Suprapubic skin (tissue), 3 donors: ENCODE data around the gene GSK3B.

Experiments used
- POLR2A ChIP-seq, 2 donors: fragments of 450-650 bp; IDR thresholded peaks; one replicate each; pipeline ENCODE4 v1.6.1; 2017; ENCODE audit warnings: antibody characterized with exemption in 2 of 2, mild to moderate bottlenecking in 2 of 2, moderate library complexity in 2 of 2
- TF ChIP-seq, protein P1 (sequence below), 2 donors: fragments of 200-600 bp in 1 of 2; fragments of 450-650 bp in 1 of 2; sonication (generic) in 1 of 2; IDR thresholded peaks; one replicate each; pipeline ENCODE4 v1.5.1; 2016 to 2019; ENCODE audit warnings: antibody characterized with exemption in 2 of 2, mild to moderate bottlenecking in 1 of 2, moderate library complexity in 1 of 2

DNA sequence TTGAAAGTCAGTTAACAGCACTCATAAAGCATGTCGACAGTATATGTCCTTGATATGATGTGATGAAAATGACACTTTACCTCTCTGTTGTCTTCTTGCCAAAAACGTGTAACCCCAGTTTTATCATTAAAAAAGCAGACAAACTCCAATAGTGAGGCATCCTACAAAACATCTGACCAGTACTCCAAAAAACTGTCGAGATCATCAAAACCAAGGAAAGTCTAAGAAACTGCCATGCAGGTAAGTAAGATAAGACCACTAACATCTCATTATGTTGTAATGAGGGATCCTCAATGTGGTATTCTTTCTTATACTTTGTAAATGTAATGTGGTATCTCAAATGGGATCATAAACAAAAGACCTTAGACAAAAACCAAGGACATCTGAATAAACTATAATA lies 160.0 kb downstream of the GSK3B start:
- TF ChIP-seq POLR2A (IDR thresholded peaks at IDR 0.05): no peak
- TF ChIP-seq, protein P1, sequence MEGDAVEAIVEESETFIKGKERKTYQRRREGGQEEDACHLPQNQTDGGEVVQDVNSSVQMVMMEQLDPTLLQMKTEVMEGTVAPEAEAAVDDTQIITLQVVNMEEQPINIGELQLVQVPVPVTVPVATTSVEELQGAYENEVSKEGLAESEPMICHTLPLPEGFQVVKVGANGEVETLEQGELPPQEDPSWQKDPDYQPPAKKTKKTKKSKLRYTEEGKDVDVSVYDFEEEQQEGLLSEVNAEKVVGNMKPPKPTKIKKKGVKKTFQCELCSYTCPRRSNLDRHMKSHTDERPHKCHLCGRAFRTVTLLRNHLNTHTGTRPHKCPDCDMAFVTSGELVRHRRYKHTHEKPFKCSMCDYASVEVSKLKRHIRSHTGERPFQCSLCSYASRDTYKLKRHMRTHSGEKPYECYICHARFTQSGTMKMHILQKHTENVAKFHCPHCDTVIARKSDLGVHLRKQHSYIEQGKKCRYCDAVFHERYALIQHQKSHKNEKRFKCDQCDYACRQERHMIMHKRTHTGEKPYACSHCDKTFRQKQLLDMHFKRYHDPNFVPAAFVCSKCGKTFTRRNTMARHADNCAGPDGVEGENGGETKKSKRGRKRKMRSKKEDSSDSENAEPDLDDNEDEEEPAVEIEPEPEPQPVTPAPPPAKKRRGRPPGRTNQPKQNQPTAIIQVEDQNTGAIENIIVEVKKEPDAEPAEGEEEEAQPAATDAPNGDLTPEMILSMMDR (IDR thresholded peaks at IDR 0.05): no peak
